HG02798 (cell line): ENCODE data around the gene DGCR2.
"Not testable (repeated sequence)": the region's sequence is repeated elsewhere in the genome, so short reads cannot be mapped to it uniquely, and the experiment has no call there.

Experiments
- ATAC-seq: cut with Tn5 transposase; IDR thresholded peaks from one replicate; pipeline ENCODE4 v1.9.1; 2021; ENCODE audit warnings: mild to moderate bottlenecking; ENCODE audit not compliant: unreplicated experiment, poor library complexity

The DGCR2 gene

DNA sequence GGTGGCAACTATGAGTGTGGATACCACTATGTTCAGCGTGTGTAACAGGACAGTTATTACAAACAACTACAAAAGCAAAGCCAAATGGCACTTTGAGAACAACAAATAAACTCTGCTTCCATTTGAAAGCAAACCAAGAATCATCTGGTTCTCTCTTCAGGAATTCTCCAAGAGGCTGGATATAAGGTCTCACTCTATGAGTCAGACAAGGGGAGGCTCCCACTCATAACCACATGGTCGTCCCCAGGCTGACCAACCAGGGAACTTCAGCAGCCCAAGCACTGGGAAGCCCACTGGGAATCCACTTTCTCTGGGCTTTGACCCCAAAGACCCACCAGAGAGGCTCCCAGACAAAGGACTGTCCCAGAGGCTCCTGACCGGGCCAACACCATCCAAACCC, 35.3 kb downstream of the DGCR2 start:
- ATAC-seq: no peak

- no peak for ATAC-seq
Observed at GRCh38 chr22:19086417-19086816, 35.8 kb downstream of the DGCR2 start.

DNA sequence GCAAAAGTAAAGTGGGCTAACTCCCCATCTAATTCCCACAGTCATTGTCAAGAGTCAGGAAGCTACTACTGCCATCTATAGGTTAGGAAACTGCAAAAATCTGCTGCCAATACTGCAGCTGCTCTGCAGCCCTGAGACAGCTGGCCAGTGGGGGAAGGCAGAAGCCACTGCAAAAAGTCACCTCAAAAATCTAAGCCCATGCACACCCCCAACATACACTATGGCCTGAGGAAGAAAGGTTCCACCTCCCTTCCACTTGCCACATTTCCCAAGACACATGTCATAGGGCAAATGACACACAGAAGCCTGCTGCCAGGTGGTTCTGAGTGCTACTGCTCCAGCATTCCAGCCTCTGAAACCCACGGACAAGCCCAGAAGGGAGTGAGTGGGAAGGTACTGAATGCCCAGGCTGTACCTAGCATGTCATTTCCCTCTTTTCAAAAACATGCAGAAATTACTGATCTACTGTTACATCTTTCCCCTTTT, 36.9 kb downstream of the DGCR2 start:
- ATAC-seq: peak; percentile 19

DNA sequence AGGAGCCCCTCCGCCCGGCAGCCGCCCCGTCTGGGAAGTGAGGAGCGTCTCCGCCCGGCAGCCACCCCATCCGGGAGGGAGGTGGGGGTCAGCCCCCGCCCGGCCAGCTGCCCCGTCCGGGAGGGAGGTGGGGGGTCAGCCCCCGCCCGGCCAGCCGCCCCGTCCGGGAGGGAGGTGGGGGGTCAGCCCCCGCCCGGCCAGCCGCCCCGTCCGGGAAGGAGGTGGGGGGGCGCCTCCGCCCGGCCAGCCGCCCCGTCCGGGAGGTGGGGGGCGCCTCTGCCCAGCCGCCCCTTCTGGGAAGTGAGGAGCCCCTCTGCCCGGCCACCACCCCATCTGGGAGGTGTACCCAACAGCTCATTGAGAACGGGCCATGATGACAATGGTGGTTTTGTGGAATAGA, 37.6 kb downstream of the DGCR2 start:
- not testable (repeated sequence) for ATAC-seq

DNA sequence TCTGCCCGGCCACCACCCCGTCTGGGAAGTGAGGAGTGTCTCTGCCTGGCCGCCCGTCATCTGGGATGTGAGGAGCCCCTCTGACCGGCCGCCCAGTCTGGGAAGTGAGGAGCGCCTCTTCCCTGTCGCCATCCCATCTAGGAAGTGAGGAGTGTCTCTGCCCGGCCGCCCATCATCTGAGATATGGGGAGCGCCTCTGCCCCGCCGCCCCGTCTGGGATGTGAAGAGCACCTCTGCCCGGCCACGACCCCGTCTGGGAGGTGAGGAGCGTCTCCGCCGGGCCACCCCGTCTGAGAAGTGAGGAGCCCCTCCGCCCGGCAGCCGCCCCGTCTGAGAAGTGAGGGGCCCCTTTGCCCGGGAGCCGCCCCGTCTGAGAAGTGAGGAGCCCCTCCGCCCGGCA, 38.1 kb downstream of the DGCR2 start:
- not testable (repeated sequence) for ATAC-seq

- no peak for ATAC-seq
Observed at GRCh38 chr22:19082793-19083192, 39.4 kb downstream of the DGCR2 start.

- no peak for ATAC-seq
Observed at GRCh38 chr22:19082101-19082500, 40.1 kb downstream of the DGCR2 start.

- ATAC-seq: no peak
Observed at GRCh38 chr22:19081351-19081750, 40.9 kb downstream of the DGCR2 start.

- no peak for ATAC-seq
Observed at GRCh38 chr22:19080853-19081252, 41.4 kb downstream of the DGCR2 start.

DNA sequence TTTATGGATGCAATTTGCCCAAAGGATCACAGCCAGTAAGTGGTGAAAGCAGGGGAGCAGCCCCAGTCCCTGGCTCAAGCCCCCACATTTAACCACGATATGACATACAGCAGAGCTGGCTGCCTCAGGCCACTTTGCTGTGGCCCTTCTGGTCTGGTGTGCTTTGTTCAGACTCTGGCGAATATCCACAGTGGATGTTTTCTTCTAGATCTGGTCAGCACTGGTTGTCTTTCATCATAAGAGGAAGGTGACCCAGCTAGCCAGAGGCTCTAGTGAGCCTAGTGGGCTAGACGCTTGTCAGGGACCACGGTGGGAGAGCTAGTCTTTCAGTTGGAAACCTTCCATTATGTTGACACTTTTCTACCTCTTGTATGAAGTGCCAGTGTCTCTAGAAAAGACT, 42.5 kb downstream of the DGCR2 start:
- no peak for ATAC-seq

- no peak for ATAC-seq
Observed at GRCh38 chr22:19075404-19075803, 46.8 kb downstream of the DGCR2 start.

GRCh38 chr22:19072853-19073252, 49.4 kb downstream of the DGCR2 start:
- not testable (repeated sequence) for ATAC-seq

GRCh38 chr22:19070397-19071169, 51.6 kb downstream of the DGCR2 start:
- no peak for ATAC-seq

DNA sequence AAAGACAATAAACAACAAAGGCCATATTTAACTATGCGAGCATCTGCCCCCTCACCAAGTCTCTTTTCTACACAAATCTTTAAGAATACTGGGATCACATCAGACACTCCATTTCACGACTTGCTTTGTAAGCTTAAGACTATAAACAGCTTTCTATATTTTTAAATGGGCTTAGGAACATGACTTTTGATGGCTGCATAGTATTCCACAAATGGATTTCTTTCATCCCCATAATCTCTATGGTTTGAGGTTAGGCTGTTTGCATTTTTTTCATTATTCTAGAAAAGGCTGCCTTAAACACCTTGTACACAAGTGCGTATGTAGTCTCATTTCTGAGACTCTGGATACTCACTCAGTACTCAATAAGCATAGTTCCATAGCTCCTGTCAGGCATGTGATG, 52.8 kb downstream of the DGCR2 start:
- ATAC-seq: no peak

- no peak for ATAC-seq
Observed at GRCh38 chr22:19068784-19069271, 53.4 kb downstream of the DGCR2 start.

DNA sequence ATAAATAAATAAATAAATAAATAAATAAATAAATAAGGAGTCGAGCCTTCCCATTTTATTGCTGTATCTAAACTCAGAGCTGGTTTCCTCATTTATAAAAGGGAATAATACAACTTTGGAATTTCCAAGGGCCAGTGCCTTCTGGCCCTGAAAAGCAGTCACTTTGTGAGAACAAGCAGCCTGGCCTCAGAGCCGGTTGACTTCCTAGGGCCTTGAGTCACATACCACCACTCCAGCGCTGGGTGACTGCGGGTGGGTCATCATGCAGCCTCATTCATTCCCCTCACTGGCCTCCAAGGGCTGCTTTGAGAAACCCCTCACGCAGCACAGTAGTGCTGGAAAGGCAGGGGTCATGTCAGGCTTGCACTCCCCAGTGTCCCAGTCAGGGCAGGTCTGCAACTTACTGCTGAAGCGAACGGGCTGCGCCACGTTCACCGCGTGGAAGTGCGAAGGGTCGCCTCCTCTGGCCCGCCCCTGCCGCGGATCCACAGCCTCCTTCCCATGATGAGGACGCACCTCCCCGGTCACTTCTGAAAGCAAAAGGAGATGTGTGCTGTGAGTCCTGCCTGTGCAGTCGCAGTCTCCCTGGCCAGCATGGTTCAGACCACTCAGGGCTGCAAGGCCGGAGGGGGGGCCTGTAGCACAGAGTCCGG, 54.4 kb downstream of the DGCR2 start:
- ATAC-seq: no peak

DNA sequence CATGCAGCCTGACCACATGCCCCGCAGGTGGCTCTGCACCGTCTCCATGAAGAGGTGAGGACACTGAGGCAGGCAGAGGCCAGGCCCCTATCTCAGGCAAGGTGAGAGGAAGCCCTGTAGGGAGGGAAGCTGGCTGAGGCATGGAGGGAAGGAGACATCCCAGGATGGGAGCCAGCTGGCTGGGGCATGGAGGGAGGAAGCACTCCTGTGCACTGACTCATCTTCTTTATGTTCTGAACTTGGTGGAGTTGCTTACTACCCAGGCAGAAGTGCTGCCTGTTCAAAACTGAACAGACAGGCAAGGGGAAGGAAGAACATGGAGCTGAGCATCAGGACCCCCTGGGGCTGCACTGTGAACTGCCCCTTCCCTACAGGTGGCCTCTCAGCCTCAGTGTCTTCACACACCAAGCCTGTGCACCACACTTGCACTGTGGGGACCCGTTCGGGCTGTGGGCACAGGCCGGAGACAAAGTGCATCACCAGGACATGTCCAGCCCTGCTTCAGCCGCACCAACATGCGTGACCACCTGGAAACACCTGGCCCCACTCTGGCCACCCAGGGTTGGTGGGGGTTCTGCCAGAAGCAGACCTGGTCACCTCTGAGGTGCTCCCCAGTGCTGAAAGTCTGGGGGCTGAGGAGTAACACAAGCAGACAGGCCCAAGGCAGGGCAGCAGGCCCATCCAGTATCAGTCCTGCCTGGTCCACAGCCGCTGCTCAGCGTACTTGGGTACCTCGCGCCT, 55.5 kb downstream of the DGCR2 start:
- ATAC-seq: no peak

DNA sequence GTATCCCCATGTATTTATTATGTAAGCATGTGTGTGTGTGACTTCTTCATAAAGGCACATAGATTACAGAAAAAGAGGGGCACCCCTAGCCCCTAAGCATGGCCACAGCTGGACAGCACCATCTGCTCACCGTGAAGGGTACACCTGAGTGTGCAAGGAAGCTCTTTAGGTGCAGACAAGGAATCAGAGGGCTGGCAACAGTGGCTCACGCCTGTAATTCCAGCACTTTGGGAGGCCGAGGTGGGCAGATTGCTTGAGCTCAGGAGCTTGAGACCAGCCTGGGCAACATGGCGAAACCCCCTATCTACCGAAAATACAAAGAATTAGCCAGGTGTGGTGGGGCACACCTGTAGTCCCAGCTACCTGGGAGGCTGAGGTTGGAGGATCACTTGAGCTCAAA, 56.3 kb downstream of the DGCR2 start:
- no peak for ATAC-seq

DNA sequence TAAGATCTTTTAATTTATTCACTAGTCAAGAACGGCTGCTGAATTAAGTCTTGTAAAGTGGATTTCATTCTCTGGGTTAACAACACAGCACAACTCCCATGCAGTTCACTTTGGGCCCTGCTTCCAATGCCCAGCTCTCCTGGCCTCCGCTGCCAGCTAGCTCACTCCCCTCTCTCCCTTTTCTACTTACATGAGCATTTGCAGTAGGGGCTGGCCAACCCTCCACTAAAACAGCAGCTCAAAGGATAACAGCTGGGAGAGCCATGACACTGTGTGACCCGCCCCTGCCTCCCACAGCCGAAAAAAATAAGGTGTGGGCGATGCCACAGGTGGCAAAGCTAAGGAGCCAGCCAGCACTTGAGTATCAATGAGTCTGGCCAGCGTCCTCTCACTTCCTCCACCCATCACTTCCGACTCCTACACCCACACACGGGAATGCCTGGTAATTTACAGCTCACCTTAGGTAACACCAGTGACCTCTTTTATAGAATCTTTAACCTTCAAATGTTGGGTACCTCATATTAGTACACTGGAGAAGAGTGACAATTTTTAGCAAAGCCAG, 56.8 kb downstream of the DGCR2 start:
- no peak for ATAC-seq

GRCh38 chr22:19064354-19065054, 57.7 kb downstream of the DGCR2 start:
- ATAC-seq: no peak
